Nephron progenitor cell (in vitro differentiated cells): ENCODE measurements around the gene DOCK11.

Experiments
- DNase-seq: peaks from one replicate; pipeline ENCODE4 v3.0.0; 2021
- H3K27ac Mint-ChIP-seq: 2 replicates; pipeline ENCODE4 v1.8.0; 2021; ENCODE audit warnings: mild to moderate bottlenecking, moderate library complexity, mixed read lengths
- H3K27me3 Mint-ChIP-seq: 2 replicates; pipeline ENCODE4 v1.8.0; 2021; ENCODE audit warnings: mild to moderate bottlenecking, low read depth, mixed read lengths; ENCODE audit not compliant: poor library complexity
- H3K36me3 Mint-ChIP-seq: 2 replicates; pipeline ENCODE4 v1.8.0; 2021; ENCODE audit warnings: low read depth, mixed read lengths
- H3K4me1 Mint-ChIP-seq: 2 replicates; pipeline ENCODE4 v1.8.0; 2021; ENCODE audit warnings: mixed read lengths
- H3K4me3 Mint-ChIP-seq: 2 replicates; pipeline ENCODE4 v1.8.0; 2021; ENCODE audit warnings: mild to moderate bottlenecking, moderate library complexity, mixed read lengths
- H3K9me3 Mint-ChIP-seq: 2 replicates; pipeline ENCODE4 v1.8.0; 2021; ENCODE audit warnings: mild to moderate bottlenecking, moderate library complexity, mixed read lengths
- CTCF ChIP-seq: fragments of 200-600 bp; sonication (generic); IDR thresholded peaks from 2 replicates; pipeline ENCODE4 v1.5.0; 2021; ENCODE audit warnings: antibody characterized with exemption

Gene DOCK11

DNA sequence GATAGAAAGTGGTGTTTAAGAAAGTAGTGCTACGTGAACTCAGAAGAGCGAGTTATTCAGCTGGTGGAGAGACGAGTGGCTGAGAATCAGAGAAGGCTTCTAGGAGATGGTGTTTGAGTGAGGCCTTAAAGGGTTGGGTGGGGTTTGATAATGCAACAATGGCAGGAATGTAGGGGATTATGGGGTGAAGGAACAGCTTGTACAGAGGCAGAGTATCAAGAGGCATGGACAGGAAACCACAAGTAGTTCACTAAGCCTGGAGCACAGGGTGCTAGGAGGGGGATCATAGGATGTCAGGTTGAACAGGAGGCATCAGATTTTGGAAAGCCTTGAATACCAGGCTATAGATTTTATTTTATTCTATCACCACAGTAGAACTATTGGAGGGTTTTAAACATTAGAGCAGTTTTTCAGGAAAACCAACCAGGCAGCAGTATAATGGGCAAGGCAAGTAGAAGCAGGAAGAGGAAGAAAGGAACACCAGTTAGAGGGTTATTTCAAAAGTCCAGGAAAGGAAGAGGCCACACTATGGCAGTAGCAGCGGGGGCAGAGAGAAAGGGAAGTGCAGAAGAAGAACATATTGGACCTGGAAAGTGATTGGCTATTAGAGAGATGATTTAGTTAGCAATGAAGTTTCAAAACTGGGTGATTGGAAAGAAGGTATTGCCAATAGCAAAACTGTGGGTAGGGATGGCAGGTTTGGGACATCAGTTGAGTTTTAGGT is 99.2 kb downstream of the DOCK11 start:
- Mint-ChIP-seq H3K27ac (no peak overlapping the region), H3K4me1 (peaks cover 6% of the 10 kb centered on the region), H3K36me3 (peaks cover 28% of the 10 kb centered on the region), H3K4me3 (no peak overlapping the region), H3K27me3 (no peaks in the 10 kb centered on the region), H3K9me3 (peaks cover 19% of the 10 kb centered on the region)
- no peak for DNase-seq
- no peak for TF ChIP-seq CTCF

DNA sequence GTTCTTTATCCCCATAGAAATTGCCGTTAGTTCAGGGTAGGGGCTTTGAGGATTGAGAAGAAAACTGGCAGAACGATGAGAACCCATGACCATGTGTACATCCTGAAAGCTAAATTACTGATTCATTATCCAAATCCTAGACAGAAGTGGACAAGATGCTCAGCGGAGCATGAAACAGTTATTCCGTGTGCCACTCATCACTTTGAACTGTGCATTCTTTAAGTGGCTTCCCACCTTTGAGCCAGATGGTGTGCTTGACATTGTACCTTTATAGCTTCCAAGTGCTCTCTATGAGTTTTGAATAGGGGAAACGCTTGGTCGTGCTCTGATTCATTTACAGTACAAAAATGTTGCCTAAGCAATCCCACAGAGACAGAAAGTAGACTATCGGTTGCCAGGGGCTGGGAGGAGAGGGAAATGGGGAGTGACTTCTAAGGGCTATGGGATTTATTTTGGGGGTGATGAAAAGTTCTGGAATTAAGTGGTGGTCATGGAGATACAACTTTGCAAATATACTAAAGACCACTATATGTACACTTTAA is 100.0 kb downstream of the DOCK11 start:
- no peak for DNase-seq
- Mint-ChIP-seq H3K27me3 (no peaks in the 10 kb centered on the region), H3K4me1 (peaks cover 4% of the 10 kb centered on the region), H3K9me3 (peaks cover 19% of the 10 kb centered on the region), H3K4me3 (no peak overlapping the region), H3K27ac (no peak overlapping the region), H3K36me3 (peaks cover 27% of the 10 kb centered on the region)
- no peak for TF ChIP-seq CTCF

DNA sequence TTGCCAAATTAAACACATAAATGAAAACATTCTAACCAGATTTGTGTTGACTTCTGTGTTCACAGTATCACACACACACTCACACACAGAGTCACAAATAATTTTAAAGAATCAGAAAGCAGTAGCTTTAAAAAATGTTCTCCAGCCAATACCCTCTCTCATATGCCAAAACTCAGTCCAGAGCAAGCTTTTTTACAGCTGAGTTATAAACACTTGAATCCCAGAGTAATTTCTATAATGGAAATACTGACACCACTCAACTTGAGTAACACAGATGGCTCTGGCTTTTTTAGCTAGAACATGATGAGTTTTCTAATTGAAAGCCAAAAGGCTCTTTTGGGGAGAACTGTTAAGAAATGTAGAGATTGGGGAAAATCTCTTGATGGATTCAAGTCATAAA is 100.8 kb downstream of the DOCK11 start:
- peaks cover 12% of the 10 kb centered on the region for H3K9me3 Mint-ChIP-seq
- H3K36me3 Mint-ChIP-seq: peaks cover 19% of the 10 kb centered on the region
- no peaks in the 10 kb centered on the region for H3K27me3 Mint-ChIP-seq
- no peaks in the 10 kb centered on the region for H3K4me1 Mint-ChIP-seq
- no peak for DNase-seq
- H3K4me3 Mint-ChIP-seq: no peak overlapping the region
- H3K27ac Mint-ChIP-seq: no peak overlapping the region
- no peak for TF ChIP-seq CTCF

DNA sequence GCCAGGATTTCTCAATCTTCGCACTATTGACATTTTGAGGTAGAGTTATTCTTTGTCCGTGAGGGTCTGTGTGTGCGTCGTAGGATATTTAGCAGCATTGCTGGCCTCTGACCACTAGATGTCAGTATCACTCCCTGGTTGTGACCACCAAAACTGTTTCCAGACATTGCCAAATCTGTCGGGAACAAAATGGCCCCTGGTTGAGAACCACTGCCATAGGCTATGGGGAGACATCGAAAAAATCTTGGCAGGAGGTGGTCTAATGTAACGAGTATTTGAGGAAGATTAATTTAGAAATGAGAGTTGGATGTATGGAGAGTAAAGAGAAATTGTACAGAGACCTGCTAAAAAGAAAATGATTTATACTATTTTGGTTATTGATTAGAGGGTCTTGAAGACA is 108.4 kb downstream of the DOCK11 start:
- Mint-ChIP-seq H3K27me3 (no peaks in the 10 kb centered on the region), H3K4me1 (peaks cover 5% of the 10 kb centered on the region), H3K9me3 (peaks cover 13% of the 10 kb centered on the region), H3K4me3 (no peak overlapping the region), H3K27ac (peak overlapping the region; percentile 37), H3K36me3 (peaks cover 25% of the 10 kb centered on the region)
- DNase-seq: peak; percentile 47
- TF ChIP-seq CTCF: peak; percentile 72

DNA sequence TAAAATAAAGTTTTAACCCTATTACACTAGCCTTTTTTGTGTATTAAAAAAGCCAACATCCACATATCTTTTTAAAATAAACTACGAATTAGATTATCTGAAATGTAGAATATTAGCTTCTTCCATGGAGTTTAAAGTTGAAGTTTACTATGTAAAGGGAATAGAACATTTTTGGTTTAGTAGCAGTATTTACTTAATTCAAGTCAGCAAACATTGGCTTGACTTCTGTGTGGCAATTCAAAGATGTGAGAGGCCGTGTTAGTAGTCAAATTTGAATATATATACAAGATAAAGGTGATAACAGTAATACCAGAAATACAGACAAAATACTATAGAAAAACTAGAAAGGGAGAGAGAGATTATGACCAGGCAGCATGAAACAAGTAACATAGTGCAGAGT is 116.7 kb downstream of the DOCK11 start:
- H3K27me3 Mint-ChIP-seq: no peaks in the 10 kb centered on the region
- DNase-seq: no peak
- H3K36me3 Mint-ChIP-seq: peaks cover 36% of the 10 kb centered on the region
- peaks cover 9% of the 10 kb centered on the region for H3K9me3 Mint-ChIP-seq
- H3K4me1 Mint-ChIP-seq: no peaks in the 10 kb centered on the region
- no peak for TF ChIP-seq CTCF
- H3K27ac Mint-ChIP-seq: no peak overlapping the region
- no peak overlapping the region for H3K4me3 Mint-ChIP-seq

DNA sequence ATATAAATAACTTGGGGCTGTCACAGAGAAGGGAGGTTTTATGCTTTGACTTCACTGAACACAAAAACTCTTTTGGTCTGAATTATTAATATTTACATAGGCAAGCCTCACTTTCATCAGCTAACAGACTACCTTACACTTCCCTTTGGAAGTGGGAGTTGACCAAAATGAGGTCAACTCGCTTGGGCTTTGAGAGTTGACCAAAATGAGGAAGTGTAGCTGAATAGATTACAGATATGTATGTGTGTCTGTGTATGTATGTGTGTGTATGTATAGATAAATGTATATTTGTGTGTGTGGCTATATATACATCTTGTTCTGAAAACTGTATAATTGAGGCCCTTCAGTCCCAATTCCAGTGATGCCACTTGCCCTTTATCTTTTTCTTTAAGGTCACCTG is 118.5 kb downstream of the DOCK11 start:
- no peaks in the 10 kb centered on the region for H3K4me1 Mint-ChIP-seq
- peaks cover 6% of the 10 kb centered on the region for H3K9me3 Mint-ChIP-seq
- no peak for DNase-seq
- no peak for TF ChIP-seq CTCF
- H3K27me3 Mint-ChIP-seq: no peaks in the 10 kb centered on the region
- no peak overlapping the region for H3K27ac Mint-ChIP-seq
- peaks cover 24% of the 10 kb centered on the region for H3K36me3 Mint-ChIP-seq
- no peak overlapping the region for H3K4me3 Mint-ChIP-seq
